ENCODE data around the gene SPTBN5.
A peak's percentile ranks its signal among the peaks of the same experiment; 100 is the strongest.

Gene SPTBN5

GRCh38 chr15:41811432-41812195 is 82.2 kb downstream of the SPTBN5 start:
- H3K4me1 ChIP-seq (ENCODE audit: control insufficient read depth, insufficient read depth, low read depth, low read length), result peaks cover 5% of the 10 kb centered on the region
- H2BK12ac ChIP-seq (ENCODE audit: low read length in 2 of 2), result no peak overlapping the region
- no peak overlapping the region for H3K4me2 ChIP-seq (ENCODE audit: low read length, poor library complexity, severe bottlenecking)
- no peak overlapping the region for H4K91ac ChIP-seq (ENCODE audit: low read length)
- peaks cover 28% of the 10 kb centered on the region for H3K79me1 ChIP-seq (replicated peaks; ENCODE audit: low read length, poor library complexity, severe bottlenecking)
- H3K27ac ChIP-seq (ENCODE audit: low read length, poor library complexity, severe bottlenecking), result no peak overlapping the region
- no peaks in the 10 kb centered on the region for H3K27me3 ChIP-seq (ENCODE audit: control insufficient read depth in 1 of 2, insufficient read depth in 1 of 2, low read length in 2 of 2)
- DNase-seq, result peak; percentile 85
- H3K9me3 ChIP-seq (ENCODE audit: control insufficient read depth, low read length), result no peaks in the 10 kb centered on the region
- no peak overlapping the region for H3K4me3 ChIP-seq (ENCODE audit: insufficient read depth in 1 of 2, low read depth in 1 of 2, low read length in 2 of 2)
- H2AK5ac ChIP-seq (ENCODE audit: low read length, severe bottlenecking), result no peak overlapping the region
- H2BK15ac ChIP-seq (ENCODE audit: low read depth, poor library complexity, severe bottlenecking), result no peak overlapping the region
- H3K23ac ChIP-seq (ENCODE audit: low read length in 2 of 2), result no peak overlapping the region
- H3K18ac ChIP-seq (ENCODE audit: low read depth in 1 of 2, low read length in 2 of 2), result no peak overlapping the region
- H3K36me3 ChIP-seq (ENCODE audit: control insufficient read depth in 1 of 2, insufficient read depth in 2 of 2, low read depth in 1 of 2, low read length in 2 of 2), result peaks cover 44 to 51% of the 10 kb centered on the region in 2 experiments
- no peak overlapping the region for H3K4ac ChIP-seq (ENCODE audit: low read depth in 1 of 2, low read length in 2 of 2)
- H3K14ac ChIP-seq (ENCODE audit: low read length in 2 of 2), result no peak overlapping the region
- no peak overlapping the region for H2BK5ac ChIP-seq (ENCODE audit: low read depth, low read length, poor library complexity, severe bottlenecking)
- H3K9ac ChIP-seq (ENCODE audit: low read length), result peak overlapping the region; percentile 7
- no peak overlapping the region for H2BK120ac ChIP-seq (ENCODE audit: low read depth, low read length)
- 62% methylated on average over 13 of the region's 18 CpGs for WGBS
- H4K8ac ChIP-seq (ENCODE audit: low read length), result no peak overlapping the region
- H2AFZ ChIP-seq (ENCODE audit: low read depth, low read length), result no peak overlapping the region

DNA sequence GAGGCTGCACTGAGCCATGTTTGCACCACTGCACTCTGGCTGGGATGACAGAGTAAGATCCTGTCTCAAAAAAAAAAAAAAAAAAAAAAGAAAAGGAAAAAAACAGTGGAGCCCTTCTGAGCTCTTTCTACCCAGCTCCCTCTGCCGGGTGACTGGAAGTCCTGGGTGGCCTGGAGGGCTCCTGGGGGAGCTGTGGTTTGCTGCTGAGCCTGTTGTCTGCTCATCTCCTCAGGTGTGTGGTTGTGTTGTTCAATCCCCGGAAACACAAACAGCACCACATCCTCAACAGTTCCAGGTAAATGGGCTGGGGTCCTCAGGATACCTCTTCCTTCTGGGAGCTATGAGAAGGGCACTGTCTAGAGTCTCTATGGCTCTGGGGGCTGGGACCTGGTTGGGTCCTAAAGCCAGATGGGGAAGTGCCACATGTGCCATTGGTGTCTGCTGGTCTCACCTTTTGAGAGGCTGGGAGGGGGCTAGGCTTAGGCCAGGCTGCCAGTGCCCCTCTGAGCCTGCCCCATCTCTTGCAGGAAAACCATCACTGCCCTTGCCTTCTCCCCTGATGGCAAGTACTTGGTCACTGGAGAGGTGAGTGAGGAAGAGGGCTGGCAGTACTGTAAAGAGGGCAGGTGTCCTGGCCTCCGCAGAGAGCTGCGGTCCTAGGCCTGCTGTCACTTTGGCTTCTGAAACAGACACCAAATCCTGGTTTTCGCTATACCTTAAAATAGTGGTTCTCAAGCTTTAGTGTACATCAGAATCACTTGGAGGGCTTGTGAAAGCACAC is 83.0 kb downstream of the SPTBN5 start:
- H3K27me3 ChIP-seq (ENCODE audit: control insufficient read depth in 1 of 2, insufficient read depth in 1 of 2, low read length in 2 of 2), result no peaks in the 10 kb centered on the region
- H2BK120ac ChIP-seq (ENCODE audit: low read depth, low read length), result no peak overlapping the region
- no peak overlapping the region for H4K91ac ChIP-seq (ENCODE audit: low read length)
- H3K79me1 ChIP-seq (replicated peaks; ENCODE audit: low read length, poor library complexity, severe bottlenecking), result peaks cover 35% of the 10 kb centered on the region
- peaks cover 9% of the 10 kb centered on the region for H3K4me1 ChIP-seq (ENCODE audit: control insufficient read depth, insufficient read depth, low read depth, low read length)
- no peak overlapping the region for H2BK15ac ChIP-seq (ENCODE audit: low read depth, poor library complexity, severe bottlenecking)
- no peak overlapping the region for H3K18ac ChIP-seq (ENCODE audit: low read depth in 1 of 2, low read length in 2 of 2)
- no peak overlapping the region for H2AFZ ChIP-seq (ENCODE audit: low read depth, low read length)
- H2AK5ac ChIP-seq (ENCODE audit: low read length, severe bottlenecking), result no peak overlapping the region
- H2BK5ac ChIP-seq (ENCODE audit: low read depth, low read length, poor library complexity, severe bottlenecking), result no peak overlapping the region
- H2BK12ac ChIP-seq (ENCODE audit: low read length in 2 of 2), result no peak overlapping the region
- peak overlapping the region; percentile 7 for H3K9ac ChIP-seq (ENCODE audit: low read length)
- no peak overlapping the region for H3K4me3 ChIP-seq (ENCODE audit: insufficient read depth in 1 of 2, low read depth in 1 of 2, low read length in 2 of 2)
- peak; percentile 36 for DNase-seq
- H3K9me3 ChIP-seq (ENCODE audit: control insufficient read depth, low read length), result no peaks in the 10 kb centered on the region
- peaks cover 44 to 49% of the 10 kb centered on the region in 2 experiments for H3K36me3 ChIP-seq (ENCODE audit: control insufficient read depth in 1 of 2, insufficient read depth in 2 of 2, low read depth in 1 of 2, low read length in 2 of 2)
- WGBS, result 100% methylated on average over 3 of the region's 5 CpGs
- H3K27ac ChIP-seq (ENCODE audit: low read length, poor library complexity, severe bottlenecking), result no peak overlapping the region
- H3K14ac ChIP-seq (ENCODE audit: low read length in 2 of 2), result no peak overlapping the region
- H3K4me2 ChIP-seq (ENCODE audit: low read length, poor library complexity, severe bottlenecking), result no peak overlapping the region
- H3K4ac ChIP-seq (ENCODE audit: low read depth in 1 of 2, low read length in 2 of 2), result no peak overlapping the region
- H4K8ac ChIP-seq (ENCODE audit: low read length), result no peak overlapping the region
- H3K23ac ChIP-seq (ENCODE audit: low read length in 2 of 2), result no peak overlapping the region

DNA sequence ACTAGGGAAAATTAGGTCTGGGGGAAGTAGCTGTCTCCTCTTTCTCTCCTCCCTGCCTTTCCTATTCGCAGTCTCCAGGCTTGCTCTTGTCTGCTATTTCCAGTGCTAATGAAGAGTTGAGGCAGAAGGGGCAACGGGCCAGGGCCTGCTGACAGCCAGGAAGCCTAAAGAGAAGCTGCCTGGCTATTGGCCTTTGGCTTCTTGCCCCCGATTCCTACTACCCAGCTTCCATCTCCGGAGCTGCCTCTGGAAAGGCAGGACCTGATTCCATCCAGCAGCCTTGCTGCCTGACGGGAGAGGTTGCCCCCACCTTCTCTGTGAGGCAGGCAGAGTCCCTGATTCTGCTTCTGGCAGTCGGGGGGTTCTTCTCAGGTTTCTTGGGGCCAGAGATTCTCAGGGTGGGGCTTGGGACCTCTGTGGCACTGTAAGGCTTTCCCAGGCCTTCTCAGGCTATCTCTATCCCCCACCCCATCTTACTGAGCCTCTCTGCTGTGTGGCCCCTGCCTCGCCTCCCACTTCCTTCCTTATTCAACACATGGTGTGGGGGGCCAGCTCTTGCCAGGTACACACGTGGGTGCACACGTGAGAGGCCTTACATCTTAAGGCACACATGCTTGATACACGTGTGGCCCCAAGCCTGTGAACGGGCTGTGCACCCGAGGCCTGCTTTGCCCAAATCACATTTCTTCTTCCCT is 84.2 kb downstream of the SPTBN5 start:
- 91% methylated on average over 12 of the region's 12 CpGs for WGBS
- Histone ChIP-seq H2BK5ac (ENCODE audit: low read depth, low read length, poor library complexity, severe bottlenecking) (no peak overlapping the region), H4K8ac (ENCODE audit: low read length) (no peak overlapping the region), H3K9ac (ENCODE audit: low read length) (peak overlapping the region; percentile 33), H2AK5ac (ENCODE audit: low read length, severe bottlenecking) (no peak overlapping the region), H3K4ac (ENCODE audit: low read depth in 1 of 2, low read length in 2 of 2) (no peak overlapping the region), H3K79me1 (replicated peaks; ENCODE audit: low read length, poor library complexity, severe bottlenecking) (peaks cover 38% of the 10 kb centered on the region), H3K23ac (ENCODE audit: low read length in 2 of 2) (no peak overlapping the region), H2BK120ac (ENCODE audit: low read depth, low read length) (no peak overlapping the region), H3K36me3 (ENCODE audit: control insufficient read depth in 1 of 2, insufficient read depth in 2 of 2, low read depth in 1 of 2, low read length in 2 of 2) (peaks cover 40 to 41% of the 10 kb centered on the region in 2 experiments), H4K91ac (ENCODE audit: low read length) (no peak overlapping the region), H3K4me3 (ENCODE audit: insufficient read depth in 1 of 2, low read depth in 1 of 2, low read length in 2 of 2) (no peak overlapping the region), H3K4me2 (ENCODE audit: low read length, poor library complexity, severe bottlenecking) (no peak overlapping the region), H3K27ac (ENCODE audit: low read length, poor library complexity, severe bottlenecking) (no peak overlapping the region), H3K27me3 (ENCODE audit: control insufficient read depth in 1 of 2, insufficient read depth in 1 of 2, low read length in 2 of 2) (no peaks in the 10 kb centered on the region), H2AFZ (ENCODE audit: low read depth, low read length) (no peak overlapping the region), H3K18ac (ENCODE audit: low read depth in 1 of 2, low read length in 2 of 2) (no peak overlapping the region), H3K9me3 (ENCODE audit: control insufficient read depth, low read length) (no peaks in the 10 kb centered on the region), H2BK12ac (ENCODE audit: low read length in 2 of 2) (no peak overlapping the region), H2BK15ac (ENCODE audit: low read depth, poor library complexity, severe bottlenecking) (no peak overlapping the region), H3K14ac (ENCODE audit: low read length in 2 of 2) (peak overlapping the region in 1 of 2 experiments; percentile 41), H3K4me1 (ENCODE audit: control insufficient read depth, insufficient read depth, low read depth, low read length) (peaks cover 11% of the 10 kb centered on the region)
- DNase-seq, result no peak

DNA sequence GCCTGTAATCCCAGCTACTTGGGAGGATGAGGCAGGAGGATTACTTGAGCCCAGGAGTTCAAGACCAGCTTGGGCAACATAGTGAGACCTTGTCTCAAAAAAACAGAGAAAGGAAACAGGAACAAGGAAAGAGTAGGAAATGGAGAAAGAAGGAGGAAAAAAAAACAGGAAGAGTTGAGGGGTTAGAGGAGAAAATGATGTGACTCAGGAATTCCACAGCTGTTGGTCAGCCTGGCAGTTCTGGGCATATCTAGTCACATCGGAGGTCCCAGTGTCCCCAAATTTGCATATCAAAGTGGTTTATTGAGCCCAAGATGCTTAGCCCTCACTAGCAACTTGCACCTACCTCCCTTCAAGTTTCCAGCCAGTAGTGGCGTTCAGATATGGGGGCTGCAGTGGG is 84.7 kb downstream of the SPTBN5 start:
- no peaks in the 10 kb centered on the region for H3K27me3 ChIP-seq (ENCODE audit: control insufficient read depth in 1 of 2, insufficient read depth in 1 of 2, low read length in 2 of 2)
- peaks cover 15% of the 10 kb centered on the region for H3K4me1 ChIP-seq (ENCODE audit: control insufficient read depth, insufficient read depth, low read depth, low read length)
- H3K79me1 ChIP-seq (replicated peaks; ENCODE audit: low read length, poor library complexity, severe bottlenecking), result peaks cover 42% of the 10 kb centered on the region
- H2AFZ ChIP-seq (ENCODE audit: low read depth, low read length), result no peak overlapping the region
- no peak overlapping the region for H3K14ac ChIP-seq (ENCODE audit: low read length in 2 of 2)
- H2AK5ac ChIP-seq (ENCODE audit: low read length, severe bottlenecking), result no peak overlapping the region
- no peak overlapping the region for H3K27ac ChIP-seq (ENCODE audit: low read length, poor library complexity, severe bottlenecking)
- peak overlapping the region; percentile 33 for H3K9ac ChIP-seq (ENCODE audit: low read length)
- no peaks in the 10 kb centered on the region for H3K9me3 ChIP-seq (ENCODE audit: control insufficient read depth, low read length)
- no peak overlapping the region for H4K91ac ChIP-seq (ENCODE audit: low read length)
- no peak overlapping the region for H3K4me3 ChIP-seq (ENCODE audit: insufficient read depth in 1 of 2, low read depth in 1 of 2, low read length in 2 of 2)
- H3K4me2 ChIP-seq (ENCODE audit: low read length, poor library complexity, severe bottlenecking), result no peak overlapping the region
- H2BK15ac ChIP-seq (ENCODE audit: low read depth, poor library complexity, severe bottlenecking), result no peak overlapping the region
- H2BK12ac ChIP-seq (ENCODE audit: low read length in 2 of 2), result no peak overlapping the region
- no peak overlapping the region for H2BK5ac ChIP-seq (ENCODE audit: low read depth, low read length, poor library complexity, severe bottlenecking)
- 0% methylated on average over 1 of the region's 2 CpGs for WGBS
- no peak overlapping the region for H3K18ac ChIP-seq (ENCODE audit: low read depth in 1 of 2, low read length in 2 of 2)
- peaks cover 34 to 38% of the 10 kb centered on the region in 2 experiments for H3K36me3 ChIP-seq (ENCODE audit: control insufficient read depth in 1 of 2, insufficient read depth in 2 of 2, low read depth in 1 of 2, low read length in 2 of 2)
- no peak overlapping the region for H4K8ac ChIP-seq (ENCODE audit: low read length)
- no peak for DNase-seq
- no peak overlapping the region for H3K23ac ChIP-seq (ENCODE audit: low read length in 2 of 2)
- H2BK120ac ChIP-seq (ENCODE audit: low read depth, low read length), result no peak overlapping the region
- H3K4ac ChIP-seq (ENCODE audit: low read depth in 1 of 2, low read length in 2 of 2), result no peak overlapping the region
